GM12801 (cell line): ENCODE measurements around the gene DCUN1D4.

ENCODE experiments used
- CTCF ChIP-seq: IDR thresholded peaks from one replicate; pipeline ENCODE4 v1.5.1; 2011; ENCODE audit warnings: control low read depth; ENCODE audit not compliant: insufficient read length; ENCODE audit errors: extremely low read depth

DCUN1D4 gene

GRCh38 chr4:51895816-51896408 is 53.0 kb downstream of the DCUN1D4 start:
- no peak for TF ChIP-seq CTCF

- no peak for TF ChIP-seq CTCF
These were observed 58.4 kb downstream of the DCUN1D4 start for GRCh38 chr4:51901363-51901762.

- TF ChIP-seq CTCF, result no peak
These were observed 63.4 kb downstream of the DCUN1D4 start for GRCh38 chr4:51906167-51906958.

GRCh38 chr4:51907006-51907669 is 64.2 kb downstream of the DCUN1D4 start:
- TF ChIP-seq CTCF, result no peak

- no peak for TF ChIP-seq CTCF
These were observed 66.3 kb downstream of the DCUN1D4 start for GRCh38 chr4:51909236-51909703.

- TF ChIP-seq CTCF, result no peak
These were observed 75.3 kb downstream of the DCUN1D4 start for GRCh38 chr4:51918251-51918650.

- no peak for TF ChIP-seq CTCF
These were observed 80.4 kb downstream of the DCUN1D4 start for GRCh38 chr4:51923343-51923742.
